ENCODE measurements around the gene PCDHA1. TPM values are rescaled to one million over a fixed set of nuclear protein-coding genes. Genes with fewer than 3 reads are reported as not detected.
A peak's percentile ranks its signal among the peaks of the same experiment; 100 is the strongest.

The PCDHA1 gene
- polyA plus RNA-seq, 4 donors, result 0.06 to 0.43 TPM; not detected in 2

DNA sequence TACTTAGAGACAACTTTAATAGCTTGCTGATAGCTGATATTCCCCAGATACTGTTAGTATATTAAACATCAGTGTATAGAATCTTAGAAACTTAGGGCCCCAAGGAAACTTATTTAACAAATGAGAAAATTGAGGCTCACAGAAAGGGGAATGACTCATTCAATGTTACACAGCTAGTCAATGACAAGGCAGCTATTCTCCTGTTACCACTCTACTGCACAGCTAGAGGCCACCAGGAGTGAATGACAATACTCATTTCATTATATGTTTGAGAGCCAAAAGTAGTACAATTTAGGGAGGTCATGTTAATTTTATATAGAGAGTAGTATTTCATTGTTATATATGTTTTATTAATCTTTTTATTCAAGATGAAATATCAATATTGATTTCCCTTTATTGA, 232.0 kb downstream of the PCDHA1 start:
- Histone ChIP-seq H3K27me3 (ENCODE audit: control insufficient read depth in 3 of 3, insufficient read depth in 3 of 3, low read length in 3 of 3) (no peaks in the 10 kb centered on the region), H3K27ac (ENCODE audit: low read depth in 1 of 3, low read length in 2 of 3) (no peak overlapping the region), H3K36me3 (ENCODE audit: control insufficient read depth in 3 of 3, insufficient read depth in 2 of 3, low read depth in 1 of 3, low read length in 3 of 3) (no peaks in the 10 kb centered on the region), H3K4me1 (ENCODE audit: control insufficient read depth in 3 of 3, insufficient read depth in 2 of 3, low read depth in 1 of 3, low read length in 2 of 3) (no peaks in the 10 kb centered on the region), H3K4me3 (ENCODE audit: low read depth in 1 of 3, low read length in 3 of 3) (no peak overlapping the region), H3K9me3 (ENCODE audit: control insufficient read depth in 2 of 2, insufficient read depth in 1 of 2, low read depth in 1 of 2, low read length in 1 of 2) (no peaks in the 10 kb centered on the region)
- DNase-seq, result no peak
- no peak for FAIRE-seq

DNA sequence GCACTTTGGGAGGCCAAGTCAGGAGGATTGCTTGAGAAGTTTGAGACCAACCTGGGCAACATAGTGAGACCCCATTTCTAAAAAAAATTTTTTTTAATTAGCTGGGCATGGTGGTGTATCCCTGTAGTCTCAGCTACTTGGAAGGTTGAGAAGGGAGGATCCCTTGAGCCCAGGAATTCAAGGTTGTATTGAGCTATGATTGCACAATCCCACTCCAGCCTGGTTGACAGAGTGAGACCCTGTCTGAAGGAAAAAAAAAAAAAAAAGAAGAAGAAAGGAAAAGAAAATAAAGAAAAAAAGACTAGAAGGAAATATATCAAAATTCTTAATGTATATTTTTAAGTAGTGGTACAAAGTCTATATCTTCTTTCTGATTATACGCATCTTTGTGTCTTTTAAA, 236.4 kb downstream of the PCDHA1 start:
- Histone ChIP-seq H3K4me3 (ENCODE audit: low read depth in 1 of 3, low read length in 3 of 3) (no peak overlapping the region), H3K27ac (ENCODE audit: low read depth in 1 of 3, low read length in 2 of 3) (no peak overlapping the region), H3K36me3 (ENCODE audit: control insufficient read depth in 3 of 3, insufficient read depth in 2 of 3, low read depth in 1 of 3, low read length in 3 of 3) (no peaks in the 10 kb centered on the region), H3K27me3 (ENCODE audit: control insufficient read depth in 3 of 3, insufficient read depth in 3 of 3, low read length in 3 of 3) (no peaks in the 10 kb centered on the region), H3K9me3 (ENCODE audit: control insufficient read depth in 2 of 2, insufficient read depth in 1 of 2, low read depth in 1 of 2, low read length in 1 of 2) (no peaks in the 10 kb centered on the region), H3K4me1 (ENCODE audit: control insufficient read depth in 3 of 3, insufficient read depth in 2 of 3, low read depth in 1 of 3, low read length in 2 of 3) (no peaks in the 10 kb centered on the region)
- FAIRE-seq, result no peak
- 97 to 100% (median 98%) methylated on average over 1 of the region's 1 CpG for WGBS, 3 donors
- no peak for DNase-seq

DNA sequence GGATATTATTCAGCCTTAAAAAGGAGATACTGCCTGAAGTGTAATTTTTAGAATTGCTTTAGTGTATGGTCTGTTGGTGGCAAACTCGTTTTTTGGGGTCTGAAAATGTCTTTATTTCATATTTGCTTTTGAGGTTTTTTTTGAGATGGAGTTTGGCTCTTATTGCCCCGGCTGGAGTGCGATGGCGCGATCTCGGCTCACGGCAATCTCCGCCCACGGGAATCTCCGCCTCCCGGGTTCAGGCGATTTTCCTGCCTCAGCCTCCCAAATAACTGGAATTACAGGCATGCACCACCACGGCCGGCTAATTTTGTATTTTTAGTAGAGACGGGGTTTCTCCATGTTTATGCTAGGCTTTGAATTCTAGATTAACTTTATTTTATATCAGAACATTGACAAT, 245.1 kb downstream of the PCDHA1 start:
- Histone ChIP-seq H3K4me3 (ENCODE audit: low read depth in 1 of 3, low read length in 3 of 3) (no peak overlapping the region), H3K27me3 (ENCODE audit: control insufficient read depth in 3 of 3, insufficient read depth in 3 of 3, low read length in 3 of 3) (no peaks in the 10 kb centered on the region), H3K27ac (ENCODE audit: low read depth in 1 of 3, low read length in 2 of 3) (no peak overlapping the region), H3K4me1 (ENCODE audit: control insufficient read depth in 3 of 3, insufficient read depth in 2 of 3, low read depth in 1 of 3, low read length in 2 of 3) (no peaks in the 10 kb centered on the region), H3K9me3 (ENCODE audit: control insufficient read depth in 2 of 2, insufficient read depth in 1 of 2, low read depth in 1 of 2, low read length in 1 of 2) (no peaks in the 10 kb centered on the region), H3K36me3 (ENCODE audit: control insufficient read depth in 3 of 3, insufficient read depth in 2 of 3, low read depth in 1 of 3, low read length in 3 of 3) (no peaks in the 10 kb centered on the region)
- FAIRE-seq, result no peak
- 88 to 91% (median 90%) methylated on average over 15 of the region's 15 CpGs for WGBS, 3 donors
- DNase-seq, result no peak

DNA sequence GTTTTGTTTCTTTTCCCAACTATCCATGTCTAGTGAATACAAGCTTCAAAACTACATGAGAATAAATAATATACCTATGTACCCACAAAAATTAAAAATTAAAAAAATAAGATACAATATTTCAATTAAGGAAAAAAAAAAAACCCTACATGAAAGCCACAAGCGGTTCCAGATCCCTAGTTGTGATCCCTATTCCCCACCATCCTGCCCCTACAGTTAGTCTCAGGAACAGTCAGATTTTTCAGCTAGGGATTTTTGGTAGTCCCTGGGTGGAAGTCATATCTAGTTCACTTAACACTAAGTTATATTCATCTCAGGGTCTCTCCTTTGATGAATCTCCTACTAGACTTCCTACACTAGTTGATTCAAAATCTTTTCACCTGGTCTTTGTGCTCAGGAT, 246.7 kb downstream of the PCDHA1 start:
- Histone ChIP-seq H3K36me3 (ENCODE audit: control insufficient read depth in 3 of 3, insufficient read depth in 2 of 3, low read depth in 1 of 3, low read length in 3 of 3) (no peaks in the 10 kb centered on the region), H3K27ac (ENCODE audit: low read depth in 1 of 3, low read length in 2 of 3) (no peak overlapping the region), H3K4me1 (ENCODE audit: control insufficient read depth in 3 of 3, insufficient read depth in 2 of 3, low read depth in 1 of 3, low read length in 2 of 3) (no peaks in the 10 kb centered on the region), H3K9me3 (ENCODE audit: control insufficient read depth in 2 of 2, insufficient read depth in 1 of 2, low read depth in 1 of 2, low read length in 1 of 2) (no peaks in the 10 kb centered on the region), H3K4me3 (ENCODE audit: low read depth in 1 of 3, low read length in 3 of 3) (no peak overlapping the region), H3K27me3 (ENCODE audit: control insufficient read depth in 3 of 3, insufficient read depth in 3 of 3, low read length in 3 of 3) (no peaks in the 10 kb centered on the region)
- DNase-seq (no peak), FAIRE-seq (no peak)
- WGBS, 3 donors, result 59 to 78% (median 62%) methylated on average over 1 of the region's 1 CpG

DNA sequence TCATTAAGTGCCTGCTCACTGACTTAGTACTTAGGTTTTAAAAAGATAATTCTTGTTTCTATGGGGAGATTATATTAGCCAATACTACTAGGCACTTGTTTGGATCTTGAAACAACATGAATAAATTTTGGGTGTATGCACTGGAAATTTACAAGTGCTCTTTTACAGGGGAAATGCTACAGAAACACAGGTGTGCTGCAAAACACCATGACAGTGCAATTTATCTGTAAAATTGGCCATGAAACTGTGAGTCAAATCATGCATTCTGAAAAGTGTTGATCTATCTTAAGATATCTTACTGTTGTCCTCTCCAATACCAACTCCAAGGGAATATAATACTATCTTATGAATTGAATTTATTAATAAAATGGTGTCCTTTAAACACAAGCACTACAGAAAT, 253.1 kb downstream of the PCDHA1 start:
- no peak overlapping the region for H3K27ac ChIP-seq (ENCODE audit: low read depth in 1 of 3, low read length in 2 of 3)
- no peaks in the 10 kb centered on the region for H3K4me1 ChIP-seq (ENCODE audit: control insufficient read depth in 3 of 3, insufficient read depth in 2 of 3, low read depth in 1 of 3, low read length in 2 of 3)
- no peaks in the 10 kb centered on the region for H3K27me3 ChIP-seq (ENCODE audit: control insufficient read depth in 3 of 3, insufficient read depth in 3 of 3, low read length in 3 of 3)
- no peak for DNase-seq
- peaks cover 0 to 11% of the 10 kb centered on the region in 2 donors for H3K9me3 ChIP-seq (ENCODE audit: control insufficient read depth in 2 of 2, insufficient read depth in 1 of 2, low read depth in 1 of 2, low read length in 1 of 2)
- H3K4me3 ChIP-seq (ENCODE audit: low read depth in 1 of 3, low read length in 3 of 3), result no peak overlapping the region
- H3K36me3 ChIP-seq (ENCODE audit: control insufficient read depth in 3 of 3, insufficient read depth in 2 of 3, low read depth in 1 of 3, low read length in 3 of 3), result no peaks in the 10 kb centered on the region
- FAIRE-seq, result no peak

DNA sequence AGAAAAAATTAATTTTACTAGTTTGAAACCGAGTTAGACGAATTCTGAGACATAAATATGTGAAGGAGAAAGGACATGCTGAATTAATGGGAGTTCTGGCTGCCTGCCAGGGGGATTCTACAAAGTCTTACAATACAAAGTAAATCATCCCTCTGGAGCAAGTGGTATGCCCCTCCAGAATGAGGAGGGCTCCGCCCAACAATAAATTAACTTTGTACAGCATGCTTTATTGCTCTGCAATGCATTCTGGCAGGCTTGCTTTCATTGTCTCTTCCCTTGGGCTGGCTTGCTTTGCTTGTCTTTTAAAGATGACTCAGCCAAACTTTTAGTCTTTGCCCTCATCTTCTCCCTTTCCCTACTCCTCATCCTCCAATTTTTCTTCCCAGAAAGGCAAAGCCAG, 253.6 kb downstream of the PCDHA1 start:
- Histone ChIP-seq H3K27ac (ENCODE audit: low read depth in 1 of 3, low read length in 2 of 3) (no peak overlapping the region), H3K4me1 (ENCODE audit: control insufficient read depth in 3 of 3, insufficient read depth in 2 of 3, low read depth in 1 of 3, low read length in 2 of 3) (no peaks in the 10 kb centered on the region), H3K36me3 (ENCODE audit: control insufficient read depth in 3 of 3, insufficient read depth in 2 of 3, low read depth in 1 of 3, low read length in 3 of 3) (no peaks in the 10 kb centered on the region), H3K4me3 (ENCODE audit: low read depth in 1 of 3, low read length in 3 of 3) (no peak overlapping the region), H3K9me3 (ENCODE audit: control insufficient read depth in 2 of 2, insufficient read depth in 1 of 2, low read depth in 1 of 2, low read length in 1 of 2) (peaks cover 0 to 11% of the 10 kb centered on the region in 2 donors), H3K27me3 (ENCODE audit: control insufficient read depth in 3 of 3, insufficient read depth in 3 of 3, low read length in 3 of 3) (no peaks in the 10 kb centered on the region)
- 51 to 55% (median 54%) methylated on average over 3 of the region's 3 CpGs for WGBS, 3 donors
- no peak for DNase-seq
- FAIRE-seq, result no peak

DNA sequence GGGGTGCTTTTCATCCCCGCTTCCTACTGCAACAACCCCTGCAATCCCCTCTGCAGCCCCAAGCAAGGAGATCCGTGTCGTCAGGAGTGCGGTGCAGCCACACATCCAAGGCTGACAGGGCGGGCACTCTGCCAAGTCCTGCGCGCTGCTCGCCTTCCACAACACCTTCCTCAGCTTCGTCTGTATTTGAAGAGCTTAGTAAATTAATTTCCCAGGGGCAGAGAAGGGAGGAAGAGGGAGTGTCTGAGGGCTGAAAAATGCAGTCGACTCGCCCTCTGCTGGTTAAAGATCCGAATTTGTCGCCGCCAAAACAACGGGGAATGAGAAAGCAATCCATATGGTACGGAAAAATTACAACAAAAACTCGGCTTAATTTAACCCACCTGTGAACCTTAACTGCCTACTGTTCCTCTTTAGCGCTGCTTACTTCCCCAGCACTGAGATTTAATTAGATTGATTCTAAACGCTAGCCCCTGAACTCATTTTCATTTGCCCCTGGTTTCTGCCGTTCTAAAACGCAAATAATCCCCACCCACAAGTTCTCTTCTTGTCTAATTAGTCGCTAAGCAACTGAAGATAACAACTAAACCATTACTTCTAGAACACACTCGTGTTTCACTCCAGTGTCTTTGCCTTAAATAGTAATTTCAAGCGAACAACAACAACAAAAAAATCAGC, 254.3 kb downstream of the PCDHA1 start:
- WGBS, 3 donors, result 11 to 20% (median 19%) methylated on average over 24 of the region's 24 CpGs
- Histone ChIP-seq H3K36me3 (ENCODE audit: control insufficient read depth in 3 of 3, insufficient read depth in 2 of 3, low read depth in 1 of 3, low read length in 3 of 3) (no peaks in the 10 kb centered on the region), H3K4me1 (ENCODE audit: control insufficient read depth in 3 of 3, insufficient read depth in 2 of 3, low read depth in 1 of 3, low read length in 2 of 3) (no peaks in the 10 kb centered on the region), H3K27ac (ENCODE audit: low read depth in 1 of 3, low read length in 2 of 3) (peak overlapping the region in 1 of 3 donors; percentile 45), H3K27me3 (ENCODE audit: control insufficient read depth in 3 of 3, insufficient read depth in 3 of 3, low read length in 3 of 3) (no peaks in the 10 kb centered on the region), H3K4me3 (ENCODE audit: low read depth in 1 of 3, low read length in 3 of 3) (peak overlapping the region in 1 of 3 donors; percentile 25), H3K9me3 (ENCODE audit: control insufficient read depth in 2 of 2, insufficient read depth in 1 of 2, low read depth in 1 of 2, low read length in 1 of 2) (peaks cover 0 to 11% of the 10 kb centered on the region in 2 donors)
- DNase-seq (peak in 1 of 2 donors; percentile 14), FAIRE-seq (no peak)

DNA sequence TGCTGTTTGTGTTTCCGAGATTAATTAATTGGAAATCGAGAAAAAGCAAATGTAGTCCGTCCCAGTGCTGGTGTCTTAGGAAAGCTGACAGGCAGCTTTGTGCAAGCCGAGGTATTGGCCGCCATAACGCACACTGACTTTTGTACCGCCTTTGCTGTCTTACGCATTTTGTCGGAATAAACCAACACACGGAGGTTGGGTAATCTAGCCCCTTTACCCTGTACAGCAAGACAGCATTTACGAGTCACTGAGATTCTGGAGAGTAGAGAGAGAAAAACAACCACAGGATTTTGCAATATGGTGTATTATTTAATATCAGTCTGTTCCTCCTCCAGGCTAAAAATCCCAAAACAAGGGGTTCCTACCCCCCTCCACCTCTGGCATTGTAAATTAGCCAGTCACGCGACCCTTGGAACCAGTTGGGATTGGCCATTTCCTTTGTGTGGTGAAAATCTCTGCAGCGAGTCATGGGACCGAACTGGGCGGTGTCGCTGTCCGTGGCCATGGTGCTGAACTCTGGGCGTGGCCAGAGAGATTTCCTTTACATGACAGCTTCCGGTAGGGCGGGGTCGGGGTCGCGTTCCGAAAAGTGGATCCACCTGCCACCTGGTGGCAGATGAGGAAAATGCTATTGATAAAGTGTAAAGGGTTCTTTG, 255.0 kb downstream of the PCDHA1 start:
- Histone ChIP-seq H3K36me3 (ENCODE audit: control insufficient read depth in 3 of 3, insufficient read depth in 2 of 3, low read depth in 1 of 3, low read length in 3 of 3) (no peaks in the 10 kb centered on the region), H3K27ac (ENCODE audit: low read depth in 1 of 3, low read length in 2 of 3) (peak overlapping the region in 2 of 3 donors; percentile 45), H3K27me3 (ENCODE audit: control insufficient read depth in 3 of 3, insufficient read depth in 3 of 3, low read length in 3 of 3) (peaks cover 0 to 1% (median 0%) of the 10 kb centered on the region in 3 donors), H3K4me3 (ENCODE audit: low read depth in 1 of 3, low read length in 3 of 3) (peak overlapping the region in 1 of 3 donors; percentile 25), H3K9me3 (ENCODE audit: control insufficient read depth in 2 of 2, insufficient read depth in 1 of 2, low read depth in 1 of 2, low read length in 1 of 2) (peaks cover 0 to 11% of the 10 kb centered on the region in 2 donors), H3K4me1 (ENCODE audit: control insufficient read depth in 3 of 3, insufficient read depth in 2 of 3, low read depth in 1 of 3, low read length in 2 of 3) (no peaks in the 10 kb centered on the region)
- no peak for FAIRE-seq
- DNase-seq, result peak; percentile 12 to 71
- WGBS, 3 donors, result 9 to 22% (median 18%) methylated on average over 25 of the region's 25 CpGs

DNA sequence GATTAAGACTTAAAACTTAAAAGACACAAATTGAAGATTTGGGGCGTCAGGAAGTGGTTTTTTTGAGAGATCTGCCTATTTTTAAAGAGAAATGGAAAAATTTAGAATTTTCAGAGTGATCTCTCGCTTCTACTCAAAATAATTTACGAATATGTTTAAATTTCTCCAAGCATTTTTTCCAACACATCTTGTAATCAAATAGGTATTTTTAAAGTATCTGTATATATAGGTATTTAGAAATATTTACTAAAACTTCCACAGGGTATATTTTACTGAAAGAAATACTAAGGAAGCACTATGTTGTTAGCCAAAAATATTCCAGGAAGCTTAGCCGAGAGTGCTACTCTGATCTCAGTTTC, 255.5 kb downstream of the PCDHA1 start:
- FAIRE-seq (no peak), DNase-seq (no peak)
- WGBS, 3 donors, result 20 to 33% (median 30%) methylated on average over 4 of the region's 4 CpGs
- H3K4me1 ChIP-seq (ENCODE audit: control insufficient read depth in 3 of 3, insufficient read depth in 2 of 3, low read depth in 1 of 3, low read length in 2 of 3), result no peaks in the 10 kb centered on the region
- no peak overlapping the region for H3K4me3 ChIP-seq (ENCODE audit: low read depth in 1 of 3, low read length in 3 of 3)
- H3K27ac ChIP-seq (ENCODE audit: low read depth in 1 of 3, low read length in 2 of 3), result no peak overlapping the region
- H3K9me3 ChIP-seq (ENCODE audit: control insufficient read depth in 2 of 2, insufficient read depth in 1 of 2, low read depth in 1 of 2, low read length in 1 of 2), result peaks cover 0 to 11% of the 10 kb centered on the region in 2 donors
- H3K27me3 ChIP-seq (ENCODE audit: control insufficient read depth in 3 of 3, insufficient read depth in 3 of 3, low read length in 3 of 3), result peaks cover 0 to 1% (median 0%) of the 10 kb centered on the region in 3 donors
- no peaks in the 10 kb centered on the region for H3K36me3 ChIP-seq (ENCODE audit: control insufficient read depth in 3 of 3, insufficient read depth in 2 of 3, low read depth in 1 of 3, low read length in 3 of 3)

All from small intestine (tissue), 7 donors.